ENCODE measurements around the gene MYL10.

Gene MYL10

DNA sequence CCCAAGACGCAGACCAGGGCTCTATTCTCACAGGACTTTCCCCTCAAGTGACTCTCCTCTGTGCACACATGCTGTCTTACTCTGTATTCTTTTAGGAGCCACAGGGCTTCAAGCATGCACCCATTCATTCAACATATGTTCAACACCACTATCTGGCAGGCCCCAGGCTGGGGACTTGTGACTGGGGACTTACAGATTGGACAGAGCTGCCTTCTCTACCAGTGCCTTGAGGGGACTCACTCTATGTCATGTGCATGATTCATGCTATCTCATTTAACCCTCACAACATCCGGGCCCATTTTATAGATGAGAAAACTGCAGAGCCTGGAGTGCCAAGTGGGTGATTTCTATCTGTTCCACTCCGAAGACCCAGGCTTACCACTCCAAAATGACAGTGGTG is 34.3 kb downstream of the MYL10 start:
- no peak for DNase-seq

- DNase-seq = no peak
Observed at GRCh38 chr7:101593556-101593955, 35.5 kb downstream of the MYL10 start.

DNA sequence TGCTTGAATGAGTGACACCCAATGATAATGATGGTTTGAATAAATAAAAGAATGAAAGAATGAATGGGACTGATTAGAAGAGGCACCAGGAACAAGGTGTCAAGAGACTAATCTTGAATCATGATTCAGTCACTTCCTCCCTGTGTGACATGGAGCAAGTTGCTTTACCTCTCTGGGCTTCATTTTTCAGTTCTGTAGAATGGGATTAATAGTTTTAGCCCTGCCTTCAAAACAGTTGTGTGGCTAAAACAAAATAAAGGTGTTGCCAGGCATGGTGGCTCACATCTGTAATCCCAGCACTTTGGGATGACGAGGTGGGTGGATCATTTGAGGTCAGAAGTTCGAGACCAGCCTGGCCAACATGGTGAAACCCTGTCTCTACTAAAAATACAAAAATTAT is 37.6 kb downstream of the MYL10 start:
- DNase-seq = no peak

DNA sequence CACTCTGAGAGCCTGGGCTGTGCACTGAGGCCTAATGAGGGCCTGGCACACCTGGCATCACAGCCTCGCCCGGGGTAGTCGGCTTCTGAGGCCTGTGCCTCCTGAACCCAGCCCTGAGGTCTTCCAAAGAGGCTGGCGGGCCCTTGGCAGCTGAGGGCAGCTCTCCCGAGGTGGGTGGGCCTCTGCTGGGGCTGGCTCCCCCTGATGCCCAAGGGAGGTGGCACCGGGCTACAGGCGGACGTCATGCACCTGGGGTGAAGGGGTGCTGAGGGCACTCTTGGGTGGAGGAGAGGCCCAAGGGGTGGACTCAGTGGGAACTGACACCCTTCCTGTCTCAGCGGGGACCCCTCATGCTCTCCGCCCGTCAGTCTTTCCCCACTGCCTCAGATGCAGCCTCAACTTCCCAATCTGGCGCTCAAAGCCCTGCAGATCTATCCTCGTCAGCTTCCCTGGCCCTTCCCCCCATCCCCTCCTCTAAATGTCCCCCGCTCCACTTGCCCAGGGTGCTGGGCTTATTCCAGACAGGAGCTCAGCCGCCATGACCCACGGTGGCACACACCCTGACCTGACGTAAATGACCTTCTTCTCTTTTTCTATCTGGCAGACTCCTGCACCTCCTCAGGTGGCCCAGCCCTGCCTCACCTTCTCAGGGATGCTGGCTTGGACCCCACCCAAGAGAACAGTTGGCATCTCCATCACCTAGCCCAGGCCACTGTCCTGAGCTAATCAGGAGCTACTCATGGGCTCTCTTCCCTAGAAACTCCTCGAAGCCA is 38.2 kb downstream of the MYL10 start:
- DNase-seq = no peak

DNA sequence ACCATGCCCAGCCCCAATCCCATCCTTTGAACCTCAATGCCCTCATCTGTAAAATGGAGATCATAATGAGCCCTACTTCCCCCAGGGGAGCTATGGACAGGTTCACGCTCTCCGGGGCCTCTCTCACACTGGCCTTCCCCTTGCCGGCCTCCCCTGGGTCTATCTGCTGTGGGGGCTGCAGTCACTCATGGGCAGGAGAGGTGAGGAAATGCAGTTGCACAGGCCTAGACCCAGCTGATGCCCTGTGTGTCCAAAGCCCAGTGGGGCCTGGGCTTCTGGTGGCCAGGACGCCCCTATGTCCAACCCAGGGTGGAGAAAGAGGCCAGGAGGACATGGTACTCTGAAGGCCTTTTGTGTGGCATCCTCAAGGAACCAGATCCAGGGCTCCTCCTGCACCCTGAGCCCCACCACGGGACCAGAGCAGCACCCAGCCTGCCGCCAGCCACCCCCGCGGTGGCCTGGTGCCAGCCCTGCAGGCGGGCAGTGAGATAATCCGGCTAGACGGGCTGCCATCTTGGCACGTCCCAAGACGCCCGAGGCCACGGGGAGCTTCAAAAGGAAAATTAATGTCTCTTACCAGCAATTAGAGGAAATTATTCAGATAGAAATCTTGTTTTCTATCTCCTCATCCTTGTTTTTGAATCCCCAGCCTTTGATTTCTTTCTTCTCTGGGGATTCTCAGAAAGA is 39.0 kb downstream of the MYL10 start:
- DNase-seq = no peak

DNA sequence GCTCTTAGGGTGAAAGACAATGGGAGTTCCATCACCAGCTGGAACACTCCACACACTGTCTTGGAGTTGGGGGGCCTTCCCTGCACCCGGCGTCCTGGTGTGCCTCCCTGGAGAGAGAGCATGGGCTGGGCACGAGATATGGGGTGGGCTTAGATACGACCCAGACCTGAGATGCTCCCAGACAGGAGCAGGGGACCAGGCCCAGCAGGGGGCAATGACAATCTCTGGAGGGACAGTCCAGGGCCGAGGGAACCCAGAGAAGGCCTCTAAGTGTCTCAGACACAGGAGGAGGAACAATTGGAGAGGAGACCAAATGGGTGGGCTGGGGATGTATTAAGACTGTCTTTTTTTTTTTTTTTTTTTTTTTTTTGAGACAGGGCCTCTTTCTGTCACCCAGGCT is 40.0 kb downstream of the MYL10 start:
- no peak for DNase-seq

DNA sequence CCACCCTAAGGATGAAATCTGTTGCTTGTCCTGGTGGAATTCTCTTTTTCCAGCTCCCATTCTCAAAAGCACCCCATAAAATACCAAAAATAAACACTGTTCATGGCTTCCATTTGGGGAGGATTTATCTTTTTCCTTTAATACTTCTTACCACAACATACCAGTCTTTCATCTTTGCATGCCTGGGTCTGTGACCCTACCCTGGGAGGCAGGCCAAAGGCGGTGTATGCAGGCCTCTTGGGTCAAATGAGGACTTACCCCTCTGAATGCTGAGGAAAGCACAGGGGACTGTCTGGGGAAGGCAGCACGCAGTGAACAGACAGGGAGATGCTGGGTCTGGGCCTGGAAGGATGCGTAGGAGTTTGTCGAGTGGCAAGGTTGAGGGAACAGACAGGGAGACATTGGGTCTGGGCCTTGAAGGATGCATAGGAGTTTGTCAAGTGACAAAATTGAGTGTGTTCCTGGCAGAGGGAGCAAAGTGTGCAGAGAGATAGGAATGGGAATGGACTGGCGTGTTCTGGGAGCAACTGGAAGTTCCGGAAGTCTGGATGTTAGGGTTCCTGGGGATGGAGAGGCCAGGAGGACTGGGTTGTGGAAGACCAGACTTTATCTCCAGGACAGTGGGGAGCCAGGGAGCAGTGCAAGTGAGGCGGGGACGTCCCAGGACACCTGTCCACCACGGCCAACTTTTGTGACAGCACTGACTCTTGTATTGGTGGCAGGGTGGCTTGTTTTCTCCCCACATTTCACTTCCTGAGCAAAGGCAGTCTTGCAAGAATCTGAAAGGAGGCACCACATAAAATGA is 40.8 kb downstream of the MYL10 start:
- DNase-seq = no peak

DNA sequence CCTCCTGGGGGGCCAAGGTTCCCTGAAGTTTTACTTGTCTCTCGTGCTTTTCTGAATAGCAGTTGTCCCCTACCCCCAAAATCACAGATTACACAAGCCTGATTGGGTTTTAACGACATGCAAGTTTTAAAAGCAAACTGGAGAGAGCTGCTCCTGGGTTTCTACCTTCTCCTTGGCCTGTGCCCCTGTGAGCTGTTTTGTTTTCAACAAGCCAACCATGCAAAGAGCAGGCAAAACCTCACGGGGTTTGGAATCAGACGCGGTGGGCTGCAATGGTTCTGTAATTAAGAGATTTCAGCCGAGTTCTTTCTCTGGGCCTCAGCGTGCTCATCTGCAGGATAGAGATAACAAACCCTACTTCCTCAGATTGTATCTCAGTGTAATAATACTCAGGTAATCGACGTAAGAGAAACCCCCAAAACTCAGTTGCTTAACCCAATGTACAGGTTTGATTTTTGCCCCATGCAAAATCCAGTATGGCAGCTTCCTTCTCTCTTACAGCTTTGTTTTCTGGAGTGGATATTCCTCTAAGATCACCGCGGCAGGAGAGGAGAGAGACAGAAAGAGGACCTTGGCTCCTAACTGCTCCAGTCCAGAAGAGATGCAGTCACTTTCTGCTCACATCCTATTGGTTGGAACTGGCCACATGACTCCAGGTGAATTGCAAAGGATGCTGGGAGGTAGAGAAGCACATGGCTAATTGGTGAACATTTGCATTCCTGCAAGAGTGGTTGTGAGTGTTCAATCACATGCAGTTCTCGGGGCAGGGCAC is 42.0 kb downstream of the MYL10 start:
- DNase-seq = peak; percentile 30

- no peak for DNase-seq
Observed at GRCh38 chr7:101586078-101586905, 42.8 kb downstream of the MYL10 start.

DNA sequence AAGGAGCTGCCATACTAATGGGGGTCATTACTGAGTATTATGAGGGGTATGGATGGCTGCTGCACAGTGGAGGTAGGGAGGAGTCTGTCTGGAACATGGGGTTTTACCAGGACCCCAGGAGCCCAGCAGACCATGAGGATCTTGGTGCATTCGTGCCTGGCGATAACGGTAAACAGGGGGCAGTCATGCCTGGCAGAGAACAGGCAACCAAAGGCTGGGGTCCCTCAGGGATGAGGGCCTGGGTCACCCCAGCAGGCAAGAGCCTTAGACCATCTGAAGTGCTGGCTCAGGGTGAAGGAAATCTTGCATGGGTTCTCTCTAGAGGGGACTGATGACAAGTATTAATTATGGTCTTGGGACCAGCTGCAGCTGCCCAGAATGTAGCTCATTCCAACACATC is 46.1 kb downstream of the MYL10 start:
- no peak for DNase-seq

- DNase-seq = no peak
Observed at GRCh38 chr7:101581891-101582290, 47.2 kb downstream of the MYL10 start.

DNA sequence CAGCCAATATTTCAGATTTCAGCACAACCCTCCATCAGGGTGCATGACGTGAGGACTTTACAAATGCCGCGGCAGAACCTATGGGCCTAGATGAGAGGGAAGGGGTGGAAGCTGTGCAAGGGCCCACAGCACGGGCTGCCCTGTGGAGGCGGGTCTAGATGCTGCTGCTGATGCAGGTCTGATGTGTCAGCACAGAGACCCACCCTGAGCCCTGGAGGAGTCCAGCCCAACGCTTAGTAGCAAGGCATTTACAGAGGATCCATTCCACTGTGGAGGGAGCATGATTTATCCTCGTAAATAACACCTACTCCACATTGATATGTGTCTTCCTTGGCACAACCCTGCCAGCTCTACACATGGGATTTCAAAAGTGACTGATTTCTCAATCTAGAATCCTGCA is 48.5 kb downstream of the MYL10 start:
- no peak for DNase-seq

GRCh38 chr7:101578552-101578951 is 50.5 kb downstream of the MYL10 start:
- DNase-seq = no peak

- DNase-seq = no peak
Observed at GRCh38 chr7:101576998-101577397, 52.1 kb downstream of the MYL10 start.

GRCh38 chr7:101575721-101576120 is 53.4 kb downstream of the MYL10 start:
- no peak for DNase-seq

DNA sequence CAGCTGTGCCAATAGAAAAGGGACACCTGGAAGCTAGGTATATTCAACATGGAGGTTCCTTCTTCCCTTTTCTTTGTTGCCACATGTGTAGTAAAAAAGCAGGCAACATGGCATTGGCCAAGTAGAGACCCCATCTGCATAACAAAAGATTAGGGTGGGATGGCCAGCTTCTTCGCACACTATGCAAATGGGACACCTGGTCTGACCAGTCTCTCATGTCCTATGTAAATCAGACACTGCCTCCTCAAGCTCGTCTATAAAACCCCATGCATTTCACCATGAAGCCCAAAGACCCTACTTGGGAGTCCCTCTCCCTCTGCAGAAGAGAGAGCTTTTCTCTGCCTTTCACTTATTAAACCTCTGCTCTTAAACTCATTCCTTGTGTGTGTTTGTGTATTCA is 53.9 kb downstream of the MYL10 start:
- no peak for DNase-seq

DNA sequence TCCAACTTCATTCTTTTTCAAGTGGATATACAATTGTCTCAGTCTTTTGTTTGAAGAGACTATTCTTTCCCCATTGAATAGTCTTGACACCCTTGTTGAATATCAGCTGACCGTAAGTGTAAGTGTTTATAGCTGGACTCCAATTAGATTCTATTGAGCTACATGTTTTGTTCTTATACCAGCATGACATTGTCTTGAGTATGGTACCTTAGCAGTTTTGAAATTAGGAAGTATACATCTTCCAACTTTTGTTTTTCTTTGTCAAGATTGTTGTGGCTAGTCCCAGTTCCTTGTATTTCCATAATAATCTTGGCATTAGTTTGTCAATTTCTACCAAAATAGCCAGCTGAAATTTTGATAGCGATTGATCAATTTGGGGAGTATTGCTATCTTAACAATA is 56.9 kb downstream of the MYL10 start:
- no peak for DNase-seq

- no peak for DNase-seq
Observed at GRCh38 chr7:101567230-101567629, 61.9 kb downstream of the MYL10 start.

DNA sequence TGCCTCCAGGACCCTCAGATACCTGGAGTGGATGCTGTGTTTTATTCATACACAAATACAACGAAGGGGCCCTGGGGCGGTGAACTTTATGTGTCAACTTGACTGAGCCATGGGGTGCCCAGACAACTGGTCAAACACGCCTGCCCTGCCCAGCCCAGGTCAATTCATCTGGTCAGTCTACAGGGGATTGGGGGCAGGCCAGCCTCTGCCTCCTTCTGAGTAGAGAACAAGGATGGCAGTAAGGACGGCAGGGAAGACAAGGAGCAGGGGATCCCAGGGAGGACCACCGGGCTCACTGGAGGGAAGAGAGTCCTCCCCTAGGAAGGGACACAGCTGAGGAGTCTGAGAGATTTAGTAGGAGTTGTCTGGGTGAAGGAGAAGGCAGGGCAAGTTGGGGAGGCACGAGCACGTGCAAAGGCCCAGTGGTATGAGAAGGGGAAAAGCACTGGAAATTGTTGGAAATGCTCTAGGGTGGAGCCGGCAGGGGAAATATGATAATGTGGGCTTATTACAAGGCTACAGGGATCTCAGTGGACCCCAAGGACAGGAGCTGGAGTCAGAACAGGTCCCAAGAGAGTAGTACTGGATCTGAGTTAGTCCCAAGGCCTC is 63.4 kb downstream of the MYL10 start:
- DNase-seq = no peak

DNA sequence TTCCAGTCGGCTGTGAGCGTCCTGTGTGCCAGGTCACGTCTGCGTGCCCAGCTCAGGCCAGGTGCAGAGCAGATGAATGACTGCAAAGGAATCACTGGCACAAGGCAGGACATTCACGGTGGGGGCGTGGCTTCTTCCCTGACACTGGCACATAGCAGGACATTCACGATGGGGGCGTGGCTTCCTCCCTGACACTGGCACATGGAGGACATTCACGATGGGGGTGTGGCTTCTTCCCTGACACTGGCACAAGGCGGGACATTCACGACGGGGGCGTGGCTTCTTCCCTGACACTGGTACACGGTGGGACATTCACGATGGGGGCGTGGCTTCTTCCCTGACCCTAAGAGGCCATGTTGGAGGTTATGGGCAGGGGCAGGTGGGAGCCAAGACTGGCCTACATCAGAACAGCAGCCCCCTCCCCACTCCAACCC is 64.3 kb downstream of the MYL10 start:
- DNase-seq = peak; percentile 52

DNA sequence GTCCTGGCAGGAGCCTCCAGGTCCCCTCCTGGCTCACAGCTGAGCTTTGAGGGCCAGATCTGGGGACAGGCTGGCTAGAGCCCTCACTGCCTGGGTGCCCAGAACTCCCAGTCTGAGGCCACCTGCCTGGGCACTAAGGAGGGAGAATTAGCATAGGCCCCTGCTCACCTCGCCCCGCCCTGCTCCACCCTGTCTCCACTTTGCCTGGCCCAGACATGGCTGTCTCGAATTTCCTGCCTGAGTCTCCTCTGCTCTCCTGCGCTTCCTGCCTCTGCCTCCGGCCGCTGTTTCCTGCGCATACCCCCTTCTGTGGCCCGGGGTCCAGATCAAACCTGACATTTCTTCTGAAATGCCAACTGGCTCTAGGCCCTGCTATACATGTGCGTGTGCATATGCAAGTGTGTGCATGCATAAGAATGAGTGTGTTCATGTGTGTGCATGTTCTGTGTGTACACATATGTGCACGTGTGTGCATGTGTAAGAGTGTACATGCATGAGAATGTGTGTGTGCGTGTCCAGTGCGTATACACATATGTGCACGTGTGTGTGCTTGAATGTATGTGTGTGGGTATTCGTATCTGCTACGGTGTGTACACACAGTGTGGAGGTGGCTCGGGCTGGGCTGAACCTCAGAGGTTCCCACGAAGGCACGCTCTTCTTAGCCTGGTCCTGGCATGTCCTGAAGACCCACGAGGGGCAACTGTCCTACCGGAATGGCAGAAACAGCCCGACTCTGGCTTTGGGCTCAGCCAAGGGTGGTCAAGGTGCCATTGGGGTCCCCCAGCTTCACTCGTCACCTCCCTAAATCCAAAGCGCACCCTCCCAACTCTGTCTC is 64.9 kb downstream of the MYL10 start:
- DNase-seq = no peak
